Measurements from ENCODE around the gene CCND1. TPM values are rescaled to one million over a fixed set of nuclear protein-coding genes. Genes with fewer than 3 reads are reported as not detected.
A peak's percentile ranks its signal among the peaks of the same experiment; 100 is the strongest.

Gene CCND1
- total RNA-seq, 1 donor from 2014 or later = 85.0 TPM

GRCh38 chr11:69683764-69684333 lies 42.9 kb downstream of the CCND1 start:
- H3K4me2 ChIP-seq = no peak overlapping the region
- no peak overlapping the region for H3K9ac ChIP-seq
- H3K27ac ChIP-seq = no peak overlapping the region
- H3K27me3 ChIP-seq = peaks cover 13% of the 10 kb centered on the region
- no peaks in the 10 kb centered on the region for H3K79me2 ChIP-seq (ENCODE audit: low read depth)
- H3K4me3 ChIP-seq = no peak overlapping the region
- no peaks in the 10 kb centered on the region for H3K9me3 Mint-ChIP-seq
- peaks cover 2% of the 10 kb centered on the region for H3K4me1 Mint-ChIP-seq
- no peaks in the 10 kb centered on the region for H4K20me1 ChIP-seq (ENCODE audit: low read depth)
- H2AFZ ChIP-seq (replicated peaks) = no peak overlapping the region
- peaks cover 22% of the 10 kb centered on the region for H3K27me3 Mint-ChIP-seq (ENCODE audit: insufficient read depth, low read depth)
- H3K36me3 ChIP-seq = no peaks in the 10 kb centered on the region
- no peak for TF ChIP-seq EZH2 (IDR thresholded peaks at IDR 0.05)
- TF ChIP-seq CTCF (IDR thresholded peaks at IDR 0.05) = peak; percentile 64
- TF ChIP-seq EZH2phosphoT487 (IDR thresholded peaks at IDR 0.05) = no peak
- no peak overlapping the region for H3K4me3 Mint-ChIP-seq
- no peak overlapping the region for H3K27ac Mint-ChIP-seq
- no peaks in the 10 kb centered on the region for H3K9me3 ChIP-seq (ENCODE audit: low read depth)
- no peaks in the 10 kb centered on the region for H3K4me1 ChIP-seq
- peaks cover 5% of the 10 kb centered on the region for H3F3A ChIP-seq (ENCODE audit: low read depth)
- peak; percentile 56 for DNase-seq (ENCODE audit: low spot score)
- H3K36me3 Mint-ChIP-seq = no peaks in the 10 kb centered on the region

GRCh38 chr11:69684651-69685050 lies 43.7 kb downstream of the CCND1 start:
- Histone ChIP-seq H3K9ac (no peak overlapping the region), H4K20me1 (ENCODE audit: low read depth) (no peaks in the 10 kb centered on the region), H3K9me3 (ENCODE audit: low read depth) (no peaks in the 10 kb centered on the region), H3K4me2 (no peak overlapping the region), H3K27me3 (peaks cover 13% of the 10 kb centered on the region), H3K4me3 (no peak overlapping the region), H3F3A (ENCODE audit: low read depth) (no peaks in the 10 kb centered on the region), H3K79me2 (ENCODE audit: low read depth) (no peaks in the 10 kb centered on the region), H3K27ac (no peak overlapping the region), H2AFZ (replicated peaks) (no peak overlapping the region), H3K36me3 (no peaks in the 10 kb centered on the region), H3K4me1 (no peaks in the 10 kb centered on the region)
- Mint-ChIP-seq H3K4me3 (no peak overlapping the region), H3K27me3 (ENCODE audit: insufficient read depth, low read depth) (peaks cover 22% of the 10 kb centered on the region), H3K36me3 (no peaks in the 10 kb centered on the region), H3K9me3 (no peaks in the 10 kb centered on the region), H3K27ac (no peak overlapping the region), H3K4me1 (peaks cover 2% of the 10 kb centered on the region)
- no peak for TF ChIP-seq CTCF (IDR thresholded peaks at IDR 0.05)
- no peak for TF ChIP-seq EZH2phosphoT487 (IDR thresholded peaks at IDR 0.05)
- TF ChIP-seq EZH2 (IDR thresholded peaks at IDR 0.05) = no peak
- no peak for DNase-seq (ENCODE audit: low spot score)

GRCh38 chr11:69685348-69685747 lies 44.4 kb downstream of the CCND1 start:
- Histone ChIP-seq H3K79me2 (ENCODE audit: low read depth) (no peaks in the 10 kb centered on the region), H2AFZ (replicated peaks) (no peak overlapping the region), H3K9ac (no peak overlapping the region), H3K27ac (no peak overlapping the region), H3K36me3 (no peaks in the 10 kb centered on the region), H3K27me3 (peaks cover 13% of the 10 kb centered on the region), H3K4me3 (no peak overlapping the region), H3K4me2 (peak overlapping the region; percentile 61), H3K4me1 (no peaks in the 10 kb centered on the region), H4K20me1 (ENCODE audit: low read depth) (no peaks in the 10 kb centered on the region), H3K9me3 (ENCODE audit: low read depth) (no peaks in the 10 kb centered on the region), H3F3A (ENCODE audit: low read depth) (no peaks in the 10 kb centered on the region)
- H3K36me3 Mint-ChIP-seq = no peaks in the 10 kb centered on the region
- H3K9me3 Mint-ChIP-seq = no peaks in the 10 kb centered on the region
- H3K27ac Mint-ChIP-seq = no peak overlapping the region
- no peak overlapping the region for H3K4me3 Mint-ChIP-seq
- no peak for DNase-seq (ENCODE audit: low spot score)
- H3K4me1 Mint-ChIP-seq = peaks cover 2% of the 10 kb centered on the region
- TF ChIP-seq EZH2 (IDR thresholded peaks at IDR 0.05) = no peak
- no peak for TF ChIP-seq EZH2phosphoT487 (IDR thresholded peaks at IDR 0.05)
- no peak for TF ChIP-seq CTCF (IDR thresholded peaks at IDR 0.05)
- H3K27me3 Mint-ChIP-seq (ENCODE audit: insufficient read depth, low read depth) = peaks cover 22% of the 10 kb centered on the region

All from neural progenitor cell (in vitro differentiated cells).